22Rv1 (cell line): ENCODE data around the gene CCNT2.

Experiments used
- CTCF ChIP-seq: fragments of 450-650 bp; IDR thresholded peaks from 2 replicates; pipeline ENCODE4 v1.5.1; 2017; ENCODE audit warnings: mild to moderate bottlenecking
- ZFX ChIP-seq: fragments of 450-650 bp; IDR thresholded peaks from 2 replicates; pipeline ENCODE4 v1.6.1; 2017; ENCODE audit warnings: antibody characterized with exemption, borderline replicate concordance

DNA sequence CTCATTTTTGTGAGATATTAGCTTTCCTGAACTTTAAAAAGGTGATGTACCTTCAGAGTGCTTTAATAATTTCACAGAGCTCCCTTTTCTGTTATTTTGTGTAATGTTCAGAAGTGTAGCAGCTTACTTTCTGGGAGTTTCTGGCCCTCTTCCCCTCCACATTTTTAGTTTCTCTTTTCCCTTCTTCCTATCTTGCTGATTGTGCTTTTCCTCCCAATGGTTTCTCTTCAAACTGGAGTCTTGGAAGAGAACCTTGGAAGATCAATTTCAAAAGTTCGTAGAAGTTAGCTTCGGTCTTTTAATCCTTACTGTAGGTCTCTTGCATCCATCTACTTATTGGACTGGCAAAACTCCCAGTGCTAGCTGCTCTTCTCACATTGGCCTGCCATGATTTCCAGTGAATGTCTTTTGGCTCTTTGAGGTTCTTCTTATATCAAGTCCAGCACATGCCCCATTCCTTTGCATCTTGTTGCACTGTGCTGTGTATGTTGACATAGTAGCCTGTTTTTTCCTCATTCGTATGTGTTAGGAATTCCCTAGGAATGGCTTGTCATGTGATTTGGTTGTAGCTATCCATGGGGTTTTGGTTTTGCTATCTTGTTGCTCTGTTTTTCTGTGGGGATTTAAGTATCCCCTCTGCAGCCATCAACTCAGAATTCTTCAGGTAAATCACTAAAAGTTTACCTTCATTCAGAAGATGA is 7.8 kb downstream of the CCNT2 start:
- TF ChIP-seq CTCF (no peak), ZFX (no peak)
